ENCODE results near the gene IMPDH1.

DNA sequence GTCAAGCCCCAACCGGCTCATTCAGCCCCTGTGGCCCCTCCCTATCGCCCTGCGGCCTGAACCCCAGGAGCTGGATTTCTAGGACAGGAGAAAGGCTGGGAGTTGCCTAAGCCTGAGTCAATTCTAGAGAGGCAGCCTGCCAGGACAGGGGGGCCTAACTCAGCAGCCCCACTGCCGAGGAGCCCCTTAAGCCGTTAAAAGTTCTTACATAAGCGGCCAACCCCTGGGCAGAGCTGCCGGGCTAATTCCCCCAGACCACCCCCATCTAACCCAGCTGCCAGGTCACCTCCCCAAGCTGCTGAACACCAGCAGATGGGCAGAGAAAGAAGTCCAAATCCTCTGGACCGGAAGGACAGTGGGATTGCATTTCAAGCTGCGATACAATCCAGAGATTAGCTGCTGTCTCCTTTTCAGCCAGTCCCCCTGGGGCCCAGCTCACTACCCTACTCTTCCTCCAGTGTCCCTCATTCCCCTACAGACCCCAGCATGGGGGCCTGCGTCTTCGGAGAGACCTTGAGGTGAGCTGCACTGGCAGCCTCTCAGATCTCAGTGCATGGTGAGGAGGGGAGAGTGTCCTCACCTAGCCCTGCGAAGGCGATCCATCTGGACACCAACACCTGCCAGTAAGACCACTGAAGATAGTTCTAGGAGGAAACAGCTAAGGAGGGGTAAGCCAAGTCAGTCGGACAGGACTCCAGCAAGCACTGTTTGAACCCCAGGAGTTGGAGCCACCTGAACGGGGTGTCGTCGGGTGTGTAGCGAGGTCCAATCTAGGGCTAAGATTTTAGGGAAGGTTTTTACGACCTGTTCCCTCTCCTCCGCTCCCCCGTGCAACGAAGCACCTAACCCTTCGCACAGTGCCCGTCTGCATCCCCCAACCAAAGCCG, 830 bp downstream of the IMPDH1 start:
- TF ChIP-seq GATA2 (IDR thresholded peaks at IDR 0.05; ENCODE audit: insufficient read depth, insufficient read length, low read depth, low read length) (no peak), POLR2AphosphoS5 (IDR thresholded peaks at IDR 0.05; ENCODE audit: insufficient read depth, low read depth, low read length) (no peak), JUN (IDR thresholded peaks at IDR 0.05; ENCODE audit: borderline replicate concordance, insufficient read depth, insufficient read length, low read depth) (no peak), POLR2A (IDR thresholded peaks at IDR 0.05; ENCODE audit: low read depth, low read length) (no peak), EZH2 (IDR thresholded peaks at IDR 0.05; ENCODE audit: borderline replicate concordance, low read depth, low read length, severe bottlenecking) (peak; percentile 36)
- TF ChIP-seq, protein P1, sequence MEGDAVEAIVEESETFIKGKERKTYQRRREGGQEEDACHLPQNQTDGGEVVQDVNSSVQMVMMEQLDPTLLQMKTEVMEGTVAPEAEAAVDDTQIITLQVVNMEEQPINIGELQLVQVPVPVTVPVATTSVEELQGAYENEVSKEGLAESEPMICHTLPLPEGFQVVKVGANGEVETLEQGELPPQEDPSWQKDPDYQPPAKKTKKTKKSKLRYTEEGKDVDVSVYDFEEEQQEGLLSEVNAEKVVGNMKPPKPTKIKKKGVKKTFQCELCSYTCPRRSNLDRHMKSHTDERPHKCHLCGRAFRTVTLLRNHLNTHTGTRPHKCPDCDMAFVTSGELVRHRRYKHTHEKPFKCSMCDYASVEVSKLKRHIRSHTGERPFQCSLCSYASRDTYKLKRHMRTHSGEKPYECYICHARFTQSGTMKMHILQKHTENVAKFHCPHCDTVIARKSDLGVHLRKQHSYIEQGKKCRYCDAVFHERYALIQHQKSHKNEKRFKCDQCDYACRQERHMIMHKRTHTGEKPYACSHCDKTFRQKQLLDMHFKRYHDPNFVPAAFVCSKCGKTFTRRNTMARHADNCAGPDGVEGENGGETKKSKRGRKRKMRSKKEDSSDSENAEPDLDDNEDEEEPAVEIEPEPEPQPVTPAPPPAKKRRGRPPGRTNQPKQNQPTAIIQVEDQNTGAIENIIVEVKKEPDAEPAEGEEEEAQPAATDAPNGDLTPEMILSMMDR (IDR thresholded peaks at IDR 0.05; ENCODE audit: extremely low read depth in 1 of 2, insufficient read depth in 1 of 2, low read depth in 1 of 2, low read length in 2 of 2), result no peak
